ENCODE measurements around the gene SMIM5.

SMIM5 gene

GRCh38 chr17:75625813-75626486 lies 7.3 kb upstream of the SMIM5 start:
- Histone ChIP-seq H3K9me3 (ENCODE audit: control insufficient read depth, low read length) (no peaks in the 10 kb centered on the region), H3K4me3 (ENCODE audit: extremely low read depth, insufficient read depth, low read length, poor library complexity, severe bottlenecking) (no peak overlapping the region), H3K27ac (ENCODE audit: low read depth, low read length, severe bottlenecking) (no peak overlapping the region), H3K4me1 (ENCODE audit: control insufficient read depth, insufficient read depth, low read length, poor library complexity, severe bottlenecking) (peaks cover 5% of the 10 kb centered on the region), H3K36me3 (ENCODE audit: control insufficient read depth, insufficient read depth, low read length) (peaks cover 9% of the 10 kb centered on the region)
- WGBS, 2 experiments (ENCODE audit: insufficient coverage in 2 of 2), result 86 to 89% methylated on average over 12 to 14 of the region's 15 CpGs

GRCh38 chr17:75626496-75627038 lies 6.7 kb upstream of the SMIM5 start:
- Histone ChIP-seq H3K4me1 (ENCODE audit: control insufficient read depth, insufficient read depth, low read length, poor library complexity, severe bottlenecking) (peaks cover 5% of the 10 kb centered on the region), H3K27ac (ENCODE audit: low read depth, low read length, severe bottlenecking) (no peak overlapping the region), H3K9me3 (ENCODE audit: control insufficient read depth, low read length) (no peaks in the 10 kb centered on the region), H3K4me3 (ENCODE audit: extremely low read depth, insufficient read depth, low read length, poor library complexity, severe bottlenecking) (no peak overlapping the region), H3K36me3 (ENCODE audit: control insufficient read depth, insufficient read depth, low read length) (peaks cover 10% of the 10 kb centered on the region)
- 88 to 95% methylated on average over 8 to 10 of the region's 11 CpGs for WGBS, 2 experiments (ENCODE audit: insufficient coverage in 2 of 2)

- WGBS, 2 experiments (ENCODE audit: insufficient coverage in 2 of 2), result 92 to 100% methylated on average over 2 to 6 of the region's 10 CpGs
- H3K4me1 ChIP-seq (ENCODE audit: control insufficient read depth, insufficient read depth, low read length, poor library complexity, severe bottlenecking), result peaks cover 5% of the 10 kb centered on the region
Observed at GRCh38 chr17:75627094-75627493, 6.1 kb upstream of the SMIM5 start.

GRCh38 chr17:75628425-75628824 lies 4.8 kb upstream of the SMIM5 start:
- H3K4me3 ChIP-seq (ENCODE audit: extremely low read depth, insufficient read depth, low read length, poor library complexity, severe bottlenecking), result no peak overlapping the region
- no peak overlapping the region for H3K27ac ChIP-seq (ENCODE audit: low read depth, low read length, severe bottlenecking)
- H3K36me3 ChIP-seq (ENCODE audit: control insufficient read depth, insufficient read depth, low read length), result peaks cover 10% of the 10 kb centered on the region
- 90 to 96% methylated on average over 4 to 6 of the region's 6 CpGs for WGBS, 2 experiments (ENCODE audit: insufficient coverage in 2 of 2)
- H3K4me1 ChIP-seq (ENCODE audit: control insufficient read depth, insufficient read depth, low read length, poor library complexity, severe bottlenecking), result peaks cover 10% of the 10 kb centered on the region
- H3K9me3 ChIP-seq (ENCODE audit: control insufficient read depth, low read length), result no peaks in the 10 kb centered on the region

More at GRCh38 chr17:75627094-75627493, 6.1 kb upstream of the SMIM5 start:
- H3K27ac ChIP-seq (ENCODE audit: low read depth, low read length, severe bottlenecking), result no peak overlapping the region
- H3K4me3 ChIP-seq (ENCODE audit: extremely low read depth, insufficient read depth, low read length, poor library complexity, severe bottlenecking), result no peak overlapping the region
- H3K36me3 ChIP-seq (ENCODE audit: control insufficient read depth, insufficient read depth, low read length), result peaks cover 10% of the 10 kb centered on the region
- H3K9me3 ChIP-seq (ENCODE audit: control insufficient read depth, low read length), result no peaks in the 10 kb centered on the region

GRCh38 chr17:75629157-75629556 lies 4.1 kb upstream of the SMIM5 start:
- Histone ChIP-seq H3K4me1 (ENCODE audit: control insufficient read depth, insufficient read depth, low read length, poor library complexity, severe bottlenecking) (peaks cover 17% of the 10 kb centered on the region), H3K4me3 (ENCODE audit: extremely low read depth, insufficient read depth, low read length, poor library complexity, severe bottlenecking) (no peak overlapping the region), H3K27ac (ENCODE audit: low read depth, low read length, severe bottlenecking) (no peak overlapping the region), H3K9me3 (ENCODE audit: control insufficient read depth, low read length) (no peaks in the 10 kb centered on the region), H3K36me3 (ENCODE audit: control insufficient read depth, insufficient read depth, low read length) (peaks cover 10% of the 10 kb centered on the region)
- WGBS, 2 experiments (ENCODE audit: insufficient coverage in 2 of 2), result 92% methylated on average over 10 to 12 of the region's 14 CpGs

- Histone ChIP-seq H3K4me3 (ENCODE audit: extremely low read depth, insufficient read depth, low read length, poor library complexity, severe bottlenecking) (no peak overlapping the region), H3K27ac (ENCODE audit: low read depth, low read length, severe bottlenecking) (no peak overlapping the region), H3K9me3 (ENCODE audit: control insufficient read depth, low read length) (no peaks in the 10 kb centered on the region), H3K4me1 (ENCODE audit: control insufficient read depth, insufficient read depth, low read length, poor library complexity, severe bottlenecking) (peaks cover 16% of the 10 kb centered on the region), H3K36me3 (ENCODE audit: control insufficient read depth, insufficient read depth, low read length) (peaks cover 10% of the 10 kb centered on the region)
- WGBS, 2 experiments (ENCODE audit: insufficient coverage in 2 of 2), result 89 to 92% methylated on average over 21 of the region's 26 CpGs
Observed at GRCh38 chr17:75630071-75630917, 2.9 kb upstream of the SMIM5 start.

- WGBS, 2 experiments (ENCODE audit: insufficient coverage in 2 of 2), result 96 to 97% methylated on average over 27 of the region's 27 CpGs
- H3K4me1 ChIP-seq (ENCODE audit: control insufficient read depth, insufficient read depth, low read length, poor library complexity, severe bottlenecking), result peaks cover 16% of the 10 kb centered on the region
- no peak overlapping the region for H3K27ac ChIP-seq (ENCODE audit: low read depth, low read length, severe bottlenecking)
- no peak overlapping the region for H3K4me3 ChIP-seq (ENCODE audit: extremely low read depth, insufficient read depth, low read length, poor library complexity, severe bottlenecking)
- H3K9me3 ChIP-seq (ENCODE audit: control insufficient read depth, low read length), result no peaks in the 10 kb centered on the region
- peaks cover 10% of the 10 kb centered on the region for H3K36me3 ChIP-seq (ENCODE audit: control insufficient read depth, insufficient read depth, low read length)
Observed at GRCh38 chr17:75631353-75631752, 1.9 kb upstream of the SMIM5 start.

GRCh38 chr17:75632428-75632827 lies 806 bp upstream of the SMIM5 start:
- no peaks in the 10 kb centered on the region for H3K9me3 ChIP-seq (ENCODE audit: control insufficient read depth, low read length)
- 80 to 82% methylated on average over 12 of the region's 12 CpGs for WGBS, 2 experiments (ENCODE audit: insufficient coverage in 2 of 2)
- peaks cover 16% of the 10 kb centered on the region for H3K4me1 ChIP-seq (ENCODE audit: control insufficient read depth, insufficient read depth, low read length, poor library complexity, severe bottlenecking)
- no peak overlapping the region for H3K27ac ChIP-seq (ENCODE audit: low read depth, low read length, severe bottlenecking)
- no peak overlapping the region for H3K4me3 ChIP-seq (ENCODE audit: extremely low read depth, insufficient read depth, low read length, poor library complexity, severe bottlenecking)
- peaks cover 11% of the 10 kb centered on the region for H3K36me3 ChIP-seq (ENCODE audit: control insufficient read depth, insufficient read depth, low read length)

GRCh38 chr17:75633486-75634375 lies 497 bp downstream of the SMIM5 start:
- Histone ChIP-seq H3K4me1 (ENCODE audit: control insufficient read depth, insufficient read depth, low read length, poor library complexity, severe bottlenecking) (peaks cover 16% of the 10 kb centered on the region), H3K36me3 (ENCODE audit: control insufficient read depth, insufficient read depth, low read length) (peaks cover 13% of the 10 kb centered on the region), H3K9me3 (ENCODE audit: control insufficient read depth, low read length) (no peaks in the 10 kb centered on the region), H3K27ac (ENCODE audit: low read depth, low read length, severe bottlenecking) (peak overlapping the region; percentile 85), H3K4me3 (ENCODE audit: extremely low read depth, insufficient read depth, low read length, poor library complexity, severe bottlenecking) (no peak overlapping the region)
- WGBS, 2 experiments (ENCODE audit: insufficient coverage in 2 of 2), result 9 to 24% methylated on average over 19 to 27 of the region's 27 CpGs

GRCh38 chr17:75634376-75634740 lies 1.1 kb downstream of the SMIM5 start:
- Histone ChIP-seq H3K4me1 (ENCODE audit: control insufficient read depth, insufficient read depth, low read length, poor library complexity, severe bottlenecking) (peaks cover 16% of the 10 kb centered on the region), H3K27ac (ENCODE audit: low read depth, low read length, severe bottlenecking) (peak overlapping the region; percentile 85), H3K9me3 (ENCODE audit: control insufficient read depth, low read length) (no peaks in the 10 kb centered on the region), H3K4me3 (ENCODE audit: extremely low read depth, insufficient read depth, low read length, poor library complexity, severe bottlenecking) (no peak overlapping the region), H3K36me3 (ENCODE audit: control insufficient read depth, insufficient read depth, low read length) (peaks cover 16% of the 10 kb centered on the region)
- 72 to 85% methylated on average over 6 to 9 of the region's 9 CpGs for WGBS, 2 experiments (ENCODE audit: insufficient coverage in 2 of 2)
